Esophagus muscularis mucosa (tissue), 4 donors: ENCODE measurements around the gene CMTM7. TPM values are rescaled to one million over a fixed set of nuclear protein-coding genes. Genes with fewer than 3 reads are reported as not detected.
"Not testable (repeated sequence)": the region's sequence is repeated elsewhere in the genome, so short reads cannot be mapped to it uniquely, and the experiment has no call there.

Source experiments
- DNase-seq: peaks from one replicate; pipeline ENCODE4 v3.0.0-alpha.2; 2017; ENCODE audit errors: extremely low spot score
- H3K27ac ChIP-seq, 4 donors: fragments of 200-600 bp; sonication (generic); replicated peaks in 1 of 4; 1 replicate in 3 of 4; 2 replicates in 1 of 4; pipeline ENCODE4 v1.5.1; 2016 to 2019; ENCODE audit warnings: mild to moderate bottlenecking in 1 of 4
- H3K27me3 ChIP-seq, 4 donors: fragments of 200-600 bp; sonication (generic); one replicate each; pipeline versions ENCODE4 v1.5.1 to v1.6.0; 2016 to 2019
- H3K36me3 ChIP-seq, 4 donors: fragments of 200-600 bp; sonication (generic); one replicate each; pipeline ENCODE4 v1.5.1; 2016 to 2019
- H3K4me1 ChIP-seq, 4 donors: fragments of 200-600 bp; sonication (generic); one replicate each; pipeline ENCODE4 v1.5.1; 2016 to 2019
- H3K4me3 ChIP-seq, 4 donors: fragments of 200-600 bp; sonication (generic); 1 replicate in 2 of 4; 2 replicates in 2 of 4; pipeline ENCODE4 v1.5.1; 2016 to 2019; ENCODE audit warnings: mild to moderate bottlenecking in 4 of 4, moderate library complexity in 1 of 4
- H3K9me3 ChIP-seq, 4 donors: fragments of 200-600 bp; sonication (generic); 1 replicate in 3 of 4; 2 replicates in 1 of 4; pipeline ENCODE4 v1.5.1; 2016 to 2019
- CTCF ChIP-seq, 3 experiments: fragments of 200-600 bp in 2 of 3; fragments of 450-650 bp in 1 of 3; sonication (generic) in 2 of 3; IDR thresholded peaks; one replicate each; pipeline ENCODE4 v1.5.1; 2017 to 2019; ENCODE audit warnings: antibody characterized with exemption in 3 of 3, mild to moderate bottlenecking in 2 of 3, moderate library complexity in 1 of 3
- EP300 ChIP-seq: sonication (generic); formaldehyde crosslinking; IDR thresholded peaks from one replicate; pipeline ENCODE4 v1.6.1; 2017; ENCODE audit warnings: antibody characterized with exemption
- POLR2A ChIP-seq: fragments of 450-650 bp; IDR thresholded peaks from one replicate; pipeline ENCODE4 v1.6.1; 2017; ENCODE audit warnings: antibody characterized with exemption, moderate library complexity, mild to moderate bottlenecking, low read depth
- POLR2AphosphoS5 ChIP-seq, 2 donors: sonication (generic); formaldehyde crosslinking; IDR thresholded peaks; one replicate each; pipeline ENCODE4 v1.6.1; 2017; ENCODE audit warnings: antibody characterized with exemption in 2 of 2
- WGBS: methylation state at CpG from one replicate; pipeline ENCODE4 v1.1.5; 2018; 5-methylcytosine and 5-hydroxymethylcytosine counted together
- intact Hi-C: fragments of 100-400 bp; cut with DNase I; formaldehyde crosslinking; loops from one replicate; pipeline ENCODE4 v1.15.1; 2023
- total RNA-seq, 4 donors: library from RNA; depleted of rRNA; stranded (reverse); fragments of >200 nt; gene quantifications; one replicate each; pipeline versions ENCODE4 v1.1.0 to v1.2.1, GENCODE V29; 2016

The CMTM7 gene
- total RNA-seq, 4 donors from 2014 or later = 8.2 to 10.8 (median 8.5) TPM

GRCh38 chr3:32457971-32458471 is 66.4 kb downstream of the CMTM7 start:
- Histone ChIP-seq H3K4me1 (peaks cover 2 to 32% (median 21%) of the 10 kb centered on the region in 4 donors), H3K9me3 (no peaks in the 10 kb centered on the region), H3K4me3 (no peak overlapping the region), H3K27me3 (no peaks in the 10 kb centered on the region), H3K36me3 (peaks cover 0 to 4% (median 0%) of the 10 kb centered on the region in 4 donors), H3K27ac (peak overlapping the region in 2 of 4 donors; percentile 20 to 47)
- DNase-seq = peak; percentile 85
- intact Hi-C loops = no loop called here
- 74% methylated on average over 7 of the region's 9 CpGs for WGBS
- no peak for TF ChIP-seq POLR2AphosphoS5 (IDR thresholded peaks at IDR 0.05)
- TF ChIP-seq EP300 = no peak
- TF ChIP-seq POLR2A = no peak
- TF ChIP-seq CTCF (IDR thresholded peaks at IDR 0.05) = no peak

- peaks cover 2 to 28% (median 16%) of the 10 kb centered on the region in 4 donors for H3K4me1 ChIP-seq
- no peaks in the 10 kb centered on the region for H3K27me3 ChIP-seq
- no peak overlapping the region for H3K4me3 ChIP-seq
- intact Hi-C loops = no loop called here
- H3K27ac ChIP-seq = no peak overlapping the region
- no peaks in the 10 kb centered on the region for H3K9me3 ChIP-seq
- H3K36me3 ChIP-seq = peaks cover 0 to 3% (median 0%) of the 10 kb centered on the region in 4 donors
- 95% methylated on average over 5 of the region's 5 CpGs for WGBS
- DNase-seq = peak; percentile 47
- TF ChIP-seq CTCF (IDR thresholded peaks at IDR 0.05) (no peak), EP300 (no peak), POLR2AphosphoS5 (IDR thresholded peaks at IDR 0.05) (no peak), POLR2A (no peak)
Measured at GRCh38 chr3:32459450-32459849, 67.8 kb downstream of the CMTM7 start.

GRCh38 chr3:32460031-32460749 is 68.5 kb downstream of the CMTM7 start:
- intact Hi-C loops = no loop called here
- Histone ChIP-seq H3K4me3 (no peak overlapping the region), H3K9me3 (no peaks in the 10 kb centered on the region), H3K27me3 (no peaks in the 10 kb centered on the region), H3K4me1 (peaks cover 2 to 21% (median 8%) of the 10 kb centered on the region in 4 donors), H3K36me3 (no peaks in the 10 kb centered on the region), H3K27ac (no peak overlapping the region)
- peak; percentile 89 for DNase-seq
- WGBS = 74% methylated on average over 13 of the region's 15 CpGs
- TF ChIP-seq EP300 = no peak
- TF ChIP-seq POLR2A = no peak
- no peak for TF ChIP-seq POLR2AphosphoS5 (IDR thresholded peaks at IDR 0.05)
- no peak for TF ChIP-seq CTCF (IDR thresholded peaks at IDR 0.05)

- H3K27ac ChIP-seq, H3K27me3 ChIP-seq, H3K9me3 ChIP-seq, H3K4me3 ChIP-seq, intact Hi-C loops, DNase-seq, H3K36me3 ChIP-seq: not testable (repeated sequence)
- peaks cover 0 to 13% (median 3%) of the 10 kb centered on the region in 4 donors for H3K4me1 ChIP-seq
- 91% methylated on average over 10 of the region's 10 CpGs for WGBS
Measured at GRCh38 chr3:32460817-32461496, 69.3 kb downstream of the CMTM7 start.

DNA sequence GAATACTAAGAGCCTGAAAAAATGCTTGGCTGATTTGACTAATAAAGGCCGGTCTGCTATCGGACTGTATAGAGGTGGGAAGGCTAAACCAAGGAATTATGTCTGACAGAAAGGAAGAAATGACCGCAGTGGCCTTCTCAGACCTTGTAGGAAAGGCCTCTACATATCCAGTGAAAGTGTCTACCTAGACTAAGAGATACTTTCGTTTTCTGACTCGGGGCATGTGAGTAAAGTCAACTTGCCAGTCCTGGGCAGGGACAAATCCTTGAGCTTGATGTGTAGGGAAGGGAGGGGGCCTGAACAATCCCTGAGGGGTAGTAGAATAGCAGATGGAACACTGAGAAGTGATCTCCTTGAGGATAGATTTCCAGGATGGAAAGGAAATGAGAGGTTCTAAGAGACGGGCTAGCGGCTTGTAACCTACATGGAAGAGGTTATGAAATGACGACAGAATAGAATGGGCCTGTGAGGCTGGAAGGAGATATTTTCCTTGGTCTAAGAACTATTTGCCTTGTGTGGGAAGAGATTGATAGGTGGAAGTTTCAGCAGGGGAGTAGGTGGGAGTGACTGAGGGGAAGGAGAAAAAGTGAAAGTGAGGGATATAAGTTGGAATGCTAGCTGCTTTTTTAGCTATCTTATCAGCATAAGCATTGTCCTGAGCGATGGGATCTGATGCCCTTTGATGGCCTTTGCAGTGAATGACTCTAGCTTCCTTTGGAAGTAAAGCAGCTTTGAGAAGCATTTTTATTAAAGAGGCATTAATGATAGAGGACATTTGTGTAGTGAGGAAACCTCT is 70.7 kb downstream of the CMTM7 start:
- WGBS = 82% methylated on average over 9 of the region's 9 CpGs
- Histone ChIP-seq H3K4me1 (peaks cover 1 to 14% (median 2%) of the 10 kb centered on the region in 4 donors), H3K27ac (peak overlapping the region in 1 of 4 donors; percentile 31)
- H3K9me3 ChIP-seq, DNase-seq, H3K4me3 ChIP-seq, intact Hi-C loops, H3K27me3 ChIP-seq, H3K36me3 ChIP-seq: not testable (repeated sequence)

GRCh38 chr3:32463415-32463814 is 71.8 kb downstream of the CMTM7 start:
- H3K36me3 ChIP-seq, intact Hi-C loops, H3K27me3 ChIP-seq, H3K4me3 ChIP-seq, H3K27ac ChIP-seq, H3K9me3 ChIP-seq: not testable (repeated sequence)
- peak; percentile 12 for DNase-seq
- peaks cover 4 to 25% (median 11%) of the 10 kb centered on the region in 4 donors for H3K4me1 ChIP-seq
- 90% methylated on average over 7 of the region's 7 CpGs for WGBS

DNA sequence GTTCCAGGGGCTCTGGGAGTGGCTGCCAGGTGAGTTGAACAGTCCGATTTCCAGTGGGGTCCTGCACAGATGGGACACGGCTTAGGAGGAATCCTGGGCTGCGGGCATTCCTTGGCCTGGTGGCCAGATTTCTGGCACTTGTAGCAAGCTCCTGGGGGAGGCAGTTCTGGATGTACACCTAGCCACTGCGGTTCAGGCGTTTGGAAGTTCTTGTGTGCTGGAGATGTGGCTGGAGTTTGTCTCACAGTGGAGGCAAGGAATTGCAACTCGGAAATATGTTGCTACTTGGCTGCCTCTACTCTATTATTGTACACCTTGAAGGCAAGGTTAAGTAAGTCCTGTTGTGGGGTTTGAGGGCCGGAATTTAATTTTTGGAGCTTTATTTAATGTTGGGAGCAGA is 73.1 kb downstream of the CMTM7 start:
- peaks cover 8 to 35% (median 21%) of the 10 kb centered on the region in 4 donors for H3K4me1 ChIP-seq
- not testable (repeated sequence) for H3K9me3 ChIP-seq, H3K36me3 ChIP-seq, H3K4me3 ChIP-seq, H3K27me3 ChIP-seq, DNase-seq, H3K27ac ChIP-seq
- WGBS = 92% methylated on average over 7 of the region's 7 CpGs
- intact Hi-C loops = loop anchor here (5.0 kb wide), 1 partner anchor 167 kb away; no protein-coding TSS in a partner anchor

GRCh38 chr3:32466808-32467207 is 75.2 kb downstream of the CMTM7 start:
- H3K36me3 ChIP-seq, H3K9me3 ChIP-seq, H3K4me3 ChIP-seq, H3K27ac ChIP-seq, H3K27me3 ChIP-seq: not testable (repeated sequence)
- peak; percentile 19 for DNase-seq
- intact Hi-C loops = loop anchor here (2.0 to 5.0 kb wide), 2 partner anchors 90 to 170 kb away; no protein-coding TSS in a partner anchor
- 94% methylated on average over 6 of the region's 6 CpGs for WGBS
- H3K4me1 ChIP-seq = peaks cover 8 to 41% (median 29%) of the 10 kb centered on the region in 4 donors
